IMR-90 (cell line): Measurements from ENCODE around the gene UPF1. TPM values are rescaled to one million over a fixed set of nuclear protein-coding genes. Genes with fewer than 3 reads are reported as not detected.

Experiments used
- ATAC-seq: fragments of 200-7000 bp; cut with Tn5 transposase; 2 replicates; pipeline ENCODE4 v1.9.1; 2020; ENCODE audit warnings: low read depth, mild to moderate bottlenecking, moderate library complexity
- BruUV-seq: library from RNA; stranded (reverse); fragments of 400-500 nt; replicated peaks from 2 replicates; lab custom pipeline; 2021; lab: Mats Ljungman, UMichigan
- CTCF ChIA-PET: fragments of 300-600 bp; formaldehyde crosslinking; extraction: SDS; loops from one replicate; lab custom pipeline; 2021; ENCODE audit warnings: antibody characterized with exemption; lab: Yijun Ruan, JAX
- POLR2A ChIA-PET: fragments of 300-600 bp; sonication (Branson Sonifier 250); formaldehyde crosslinking; loops from one replicate; lab custom pipeline; 2022; ENCODE audit warnings: antibody characterized with exemption; ENCODE audit not compliant: unreplicated experiment; lab: Charles Lee
- DNase-seq: peaks from one replicate; pipeline ENCODE4 v3.0.0; 2013
- H2AFZ ChIP-seq: replicated peaks from 2 replicates; pipeline ENCODE3; 2013; ENCODE audit warnings: low read length, mild to moderate bottlenecking; ENCODE audit not compliant: poor library complexity
- H2AK5ac ChIP-seq: 2 replicates; pipeline ENCODE4 v1.6.1; 2013; ENCODE audit warnings: low read depth, low read length, inconsistent platforms
- H2AK9ac ChIP-seq: replicated peaks from 2 replicates; pipeline ENCODE3; 2013; ENCODE audit warnings: mild to moderate bottlenecking, low read depth, low read length, moderate library complexity; ENCODE audit not compliant: poor library complexity
- H2BK120ac ChIP-seq: 2 replicates; pipeline ENCODE4 v1.6.1; 2013; ENCODE audit warnings: low read depth, low read length, inconsistent platforms
- H2BK15ac ChIP-seq: 3 replicates; pipeline ENCODE4 v1.6.1; 2013; ENCODE audit warnings: low read depth, low read length, inconsistent platforms
- H2BK20ac ChIP-seq: 2 replicates; pipeline ENCODE4 v1.6.1; 2013; ENCODE audit warnings: low read depth, mild to moderate bottlenecking, inconsistent platforms, low read length, moderate library complexity
- H2BK5ac ChIP-seq: 2 replicates; pipeline ENCODE4 v1.6.1; 2013; ENCODE audit warnings: mild to moderate bottlenecking, low read depth, low read length, inconsistent platforms; ENCODE audit not compliant: poor library complexity, severe bottlenecking
- H3K14ac ChIP-seq: replicated peaks from 2 replicates; pipeline ENCODE4 v1.6.1; 2013; ENCODE audit warnings: low read depth, low read length, inconsistent platforms
- H3K18ac ChIP-seq: 2 replicates; pipeline ENCODE4 v1.6.1; 2013; ENCODE audit warnings: low read depth, low read length, control low read depth
- H3K23ac ChIP-seq: 2 replicates; pipeline ENCODE4 v1.6.1; 2013; ENCODE audit warnings: low read depth, low read length, inconsistent platforms
- H3K27ac ChIP-seq: 2 replicates; pipeline ENCODE4 v1.5.1; 2013; ENCODE audit warnings: mild to moderate bottlenecking, control low read depth, low read length; ENCODE audit not compliant: insufficient read depth
- H3K27me3 ChIP-seq: 2 replicates; pipeline ENCODE4 v1.6.1; 2013; ENCODE audit warnings: low read length; ENCODE audit not compliant: control insufficient read depth, insufficient read depth
- H3K36me3 ChIP-seq: 2 replicates; pipeline ENCODE4 v1.6.1; 2013; ENCODE audit warnings: low read length, mixed read lengths; ENCODE audit not compliant: control insufficient read depth, insufficient read depth
- H3K4ac ChIP-seq: 2 replicates; pipeline ENCODE4 v1.6.1; 2013; ENCODE audit warnings: low read depth, low read length, inconsistent platforms
- H3K4me1 ChIP-seq: 2 replicates; pipeline ENCODE4 v1.6.1; 2013; ENCODE audit warnings: low read length, mixed read lengths; ENCODE audit not compliant: control insufficient read depth, insufficient read depth
- H3K4me2 ChIP-seq: 2 replicates; pipeline ENCODE4 v1.6.1; 2013; ENCODE audit warnings: low read depth, mild to moderate bottlenecking, control low read depth, low read length, moderate library complexity
- H3K4me3 ChIP-seq: 2 replicates; pipeline ENCODE4 v1.5.1; 2013; ENCODE audit warnings: low read depth, mild to moderate bottlenecking, control low read depth, low read length, moderate library complexity; ENCODE audit not compliant: insufficient read depth
- H3K56ac ChIP-seq: 2 replicates; pipeline ENCODE4 v1.6.1; 2013; ENCODE audit warnings: low read length, inconsistent platforms; ENCODE audit not compliant: insufficient read depth; ENCODE audit errors: extremely low read depth
- H3K79me1 ChIP-seq, 2 experiments: 2 replicates each; pipeline ENCODE4 v1.6.1; 2013; ENCODE audit warnings: low read length in 2 of 2, inconsistent platforms in 1 of 2, low read depth in 1 of 2
- H3K9ac ChIP-seq: 2 replicates; pipeline ENCODE4 v1.6.1; 2013; ENCODE audit warnings: low read depth, low read length, control low read depth
- H3K9me1 ChIP-seq: 2 replicates; pipeline ENCODE4 v1.6.1; 2013; ENCODE audit warnings: low read length, inconsistent platforms; ENCODE audit not compliant: insufficient read depth
- H3K9me3 ChIP-seq: 2 replicates; pipeline ENCODE4 v1.6.1; 2013; ENCODE audit warnings: low read length; ENCODE audit not compliant: control insufficient read depth, insufficient read depth
- H4K20me1 ChIP-seq: 2 replicates; pipeline ENCODE4 v1.6.1; 2013; ENCODE audit warnings: low read length, inconsistent platforms; ENCODE audit not compliant: insufficient read depth
- H4K5ac ChIP-seq: 2 replicates; pipeline ENCODE4 v1.6.1; 2013; ENCODE audit warnings: mild to moderate bottlenecking, low read depth, low read length, control low read depth
- H4K8ac ChIP-seq, 2 experiments: 2 replicates each; pipeline ENCODE4 v1.6.1; 2013; ENCODE audit warnings: low read depth in 2 of 2, low read length in 2 of 2, control low read depth in 1 of 2, inconsistent platforms in 1 of 2
- H4K91ac ChIP-seq: 2 replicates; pipeline ENCODE4 v1.6.1; 2013; ENCODE audit warnings: low read depth, low read length, inconsistent platforms; ENCODE audit not compliant: insufficient read depth
- BHLHE40 ChIP-seq: fragments of 150-350 bp; IDR thresholded peaks from 2 replicates; pipeline ENCODE4 v1.6.1; 2016; ENCODE audit warnings: mild to moderate bottlenecking, low read depth, low read length
- CEBPB ChIP-seq: IDR thresholded peaks from 2 replicates; pipeline ENCODE4 v1.6.1; 2012; ENCODE audit warnings: low read depth, low read length, improper control_type of control experiment
- CHD1 ChIP-seq: IDR thresholded peaks from 2 replicates; pipeline ENCODE4 v1.6.1; 2012; ENCODE audit warnings: low read depth, low read length, improper control_type of control experiment
- CTCF ChIP-seq: conservative IDR thresholded peaks from 2 replicates; pipeline ENCODE4 v1.5.1; 2012; ENCODE audit warnings: mild to moderate bottlenecking, low read depth, low read length, improper control_type of control experiment
- ELK1 ChIP-seq: fragments of 150-350 bp; IDR thresholded peaks from 2 replicates; pipeline ENCODE4 v1.6.1; 2016; ENCODE audit warnings: low read depth, mild to moderate bottlenecking, low read length, moderate library complexity, borderline replicate concordance
- FOS ChIP-seq: fragments of 150-350 bp; IDR thresholded peaks from 2 replicates; pipeline ENCODE4 v1.6.1; 2016; ENCODE audit warnings: low read depth, low read length
- MAFK ChIP-seq: IDR thresholded peaks from 2 replicates; pipeline ENCODE4 v1.6.1; 2012; ENCODE audit warnings: low read depth, low read length, improper control_type of control experiment
- MAZ ChIP-seq: IDR thresholded peaks from 2 replicates; pipeline ENCODE4 v1.6.1; 2012; ENCODE audit warnings: low read depth, mild to moderate bottlenecking, low read length, improper control_type of control experiment, moderate library complexity, borderline replicate concordance
- MXI1 ChIP-seq: IDR thresholded peaks from 2 replicates; pipeline ENCODE4 v1.6.1; 2012; ENCODE audit warnings: low read depth, mild to moderate bottlenecking, low read length, moderate library complexity, borderline replicate concordance
- NFE2L2 ChIP-seq: fragments of 150-350 bp; IDR thresholded peaks from 2 replicates; pipeline ENCODE4 v1.6.1; 2016; ENCODE audit warnings: low read depth, mild to moderate bottlenecking, low read length
- POLR2A ChIP-seq: IDR thresholded peaks from 2 replicates; pipeline ENCODE4 v1.6.1; 2012; ENCODE audit warnings: mild to moderate bottlenecking, low read depth, low read length
- RAD21 ChIP-seq: IDR thresholded peaks from 2 replicates; pipeline ENCODE4 v1.6.1; 2012; ENCODE audit warnings: low read length, improper control_type of control experiment
- RCOR1 ChIP-seq: IDR thresholded peaks from 2 replicates; pipeline ENCODE4 v1.6.1; 2012; ENCODE audit warnings: mild to moderate bottlenecking, low read length, improper control_type of control experiment; ENCODE audit not compliant: insufficient replicate concordance
- RFX5 ChIP-seq: IDR thresholded peaks from 2 replicates; pipeline ENCODE4 v1.8.0; 2012; ENCODE audit warnings: low read depth, mild to moderate bottlenecking, low read length, moderate library complexity
- SMC3 ChIP-seq: fragments of 150-350 bp; IDR thresholded peaks from 2 replicates; pipeline ENCODE4 v1.6.1; 2016; ENCODE audit warnings: low read depth, mild to moderate bottlenecking, antibody characterized with exemption, low read length, moderate library complexity
- USF2 ChIP-seq: fragments of 150-350 bp; IDR thresholded peaks from 2 replicates; pipeline ENCODE4 v1.6.1; 2017; ENCODE audit warnings: mild to moderate bottlenecking, antibody characterized with exemption, low read length, low read depth
- WGBS, 2 experiments: methylation state at CpG; one replicate each; pipeline versions ENCODE4 v1.1.5 to v1.1.7; 2013; ENCODE audit warnings: missing lambda C conversion rate in 2 of 2; ENCODE audit not compliant: insufficient read length in 1 of 2; ENCODE audit errors: extremely low coverage in 2 of 2; 5-methylcytosine and 5-hydroxymethylcytosine counted together
- dilution Hi-C: fragments of 300-500 bp; cut with HindIII; formaldehyde crosslinking; loops from one replicate; pipeline ENCODE4 v1.14.3; 2018; ENCODE audit warnings: low sequenced_read_pairs; ENCODE audit not compliant: unreplicated experiment
- in situ Hi-C: fragments of 300-500 bp; cut with MboI; formaldehyde crosslinking; loops from 3 replicates; pipeline ENCODE4 v1.14.3; 2019; ENCODE audit warnings: low sequenced_read_pairs, inconsistent platforms, mixed read lengths
- intact Hi-C: fragments of 100-400 bp; cut with micrococcal nuclease; formaldehyde crosslinking; loops from 2 replicates; pipeline ENCODE4 v1.10.0; 2022
- polyA plus RNA-seq, 3 experiments: library from polyadenylated mRNA; depleted of rRNA; stranded (reverse); fragments of >200 nt; gene quantifications; 2 replicates each; pipeline ENCODE4 v1.2.3, GENCODE V29; 2012; ENCODE audit warnings: low replicate concordance in 1 of 3
- total RNA-seq: library from RNA; depleted of rRNA; stranded (reverse); fragments of >200 nt; gene quantifications from 2 replicates; pipeline ENCODE4 v1.2.3, GENCODE V29; 2012

UPF1 gene
- total and polyA plus RNA-seq, 2 of the 4 experiments (the other 2 are of a cell fraction): 31.2 to 50.3 TPM

- no peak overlapping the region for H2BK120ac ChIP-seq
- H2AFZ ChIP-seq: peak overlapping the region; percentile 68
- peak overlapping the region; percentile 19; the same call in 1 of the 2 replicates for H3K4me3 ChIP-seq
- H2BK15ac ChIP-seq: no peak overlapping the region
- no peak overlapping the region for H2AK9ac ChIP-seq
- H2AK5ac ChIP-seq: no peak overlapping the region
- no peak overlapping the region for H3K14ac ChIP-seq
- dilution Hi-C loops (no loop called here), in situ Hi-C loops (no loop called here), intact Hi-C loops (no loop called here)
- no TSS peak for BruUV-seq
- H4K91ac ChIP-seq: no peak overlapping the region
- no peak overlapping the region for H3K23ac ChIP-seq
- H4K20me1 ChIP-seq: peaks cover 11% of the 10 kb centered on the region; the same call in 1 of the 2 replicates
- no peak for TF ChIP-seq MAZ
- no peak for TF ChIP-seq CHD1
- no peak for TF ChIP-seq POLR2A
- TF ChIP-seq CEBPB: no peak
- TF ChIP-seq CTCF: no peak
- no peak for TF ChIP-seq NFE2L2
- TF ChIP-seq MXI1: no peak
- TF ChIP-seq BHLHE40: no peak
- no peak for TF ChIP-seq SMC3
- no peak for TF ChIP-seq RAD21
- TF ChIP-seq RFX5: no peak
- TF ChIP-seq RCOR1: no peak
- no peak for TF ChIP-seq USF2
- TF ChIP-seq FOS: no peak
- no peak for TF ChIP-seq ELK1
- TF ChIP-seq MAFK: no peak
- no peak overlapping the region for H3K27ac ChIP-seq
- no peak overlapping the region for H3K18ac ChIP-seq
- no peaks in the 10 kb centered on the region for H3K9me1 ChIP-seq
- WGBS, 2 experiments: 0% methylated on average over 26 of the region's 65 CpGs; no CpG with 5 or more reads in 1 of the 2 experiments
- peaks cover 74% of the 10 kb centered on the region for H3K27me3 ChIP-seq
- no peak overlapping the region for H3K56ac ChIP-seq
- H3K9me3 ChIP-seq: peaks cover 4% of the 10 kb centered on the region
- peaks cover 2% of the 10 kb centered on the region; the same call in 1 of the 2 replicates for H3K4me1 ChIP-seq
- no peak overlapping the region for H4K8ac ChIP-seq
- H3K4ac ChIP-seq: no peak overlapping the region
- no peaks in the 10 kb centered on the region for H3K36me3 ChIP-seq
- no peak overlapping the region for H3K9ac ChIP-seq
- no peak overlapping the region for H4K5ac ChIP-seq
- peak; percentile 45 for ATAC-seq
- CTCF ChIA-PET: no interaction called here
- POLR2A ChIA-PET: no interaction called here
- no peak overlapping the region for H2BK5ac ChIP-seq
- H3K79me1 ChIP-seq: no peaks in the 10 kb centered on the region
- H2BK20ac ChIP-seq: no peak overlapping the region
- H3K4me2 ChIP-seq: peak overlapping the region; percentile 67
- no peak for DNase-seq
Observed at GRCh38 chr19:18789883-18790565, 41.7 kb upstream of the UPF1 start.
